Medulla oblongata (tissue), 1 donor: ENCODE results near the gene LPAR5.
"Not testable (repeated sequence)": the region's sequence is repeated elsewhere in the genome, so short reads cannot be mapped to it uniquely, and the experiment has no call there.

ENCODE experiments used
- DNase-seq: peaks from one replicate; pipeline ENCODE4 v3.0.0-alpha.2; 2015; ENCODE audit errors: extremely low spot score

LPAR5 gene

DNA sequence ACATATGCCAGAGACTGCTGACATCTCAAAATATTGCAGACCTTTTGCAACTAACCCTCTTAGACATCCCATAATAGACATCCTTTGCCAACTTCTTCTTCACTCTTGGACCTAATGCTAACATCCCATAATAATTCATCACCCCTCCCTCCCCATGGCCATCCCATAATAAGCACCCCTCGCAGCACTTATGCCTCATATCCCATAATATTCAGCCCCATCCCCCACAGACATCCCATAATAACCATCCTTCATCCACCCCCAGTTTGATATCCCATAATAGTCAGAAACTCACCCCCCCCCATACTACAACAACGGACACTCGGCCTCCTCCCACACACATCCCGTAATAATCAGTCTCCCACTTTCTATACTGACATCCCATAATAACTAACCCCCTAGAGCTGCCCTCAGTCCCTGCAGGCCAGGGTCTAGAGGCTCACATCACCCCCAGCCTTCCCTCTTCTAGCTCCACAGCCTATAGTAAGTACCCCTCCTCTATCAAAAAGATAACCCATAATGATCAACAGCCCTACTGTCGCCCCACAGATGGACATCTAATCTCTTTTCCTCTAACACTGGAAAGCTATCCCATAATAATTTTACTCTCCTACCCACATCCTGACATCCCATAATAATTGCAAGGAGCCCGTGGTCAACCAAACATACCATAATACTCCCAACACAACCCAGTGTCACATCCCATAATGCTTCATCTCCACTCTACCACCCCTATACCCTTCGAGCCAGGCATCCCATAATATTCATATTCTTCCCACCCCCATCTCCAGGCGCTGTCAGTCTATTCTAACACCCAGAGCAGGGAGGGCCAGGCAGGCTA is 27.8 kb downstream of the LPAR5 start:
- DNase-seq = peak; percentile 67

DNA sequence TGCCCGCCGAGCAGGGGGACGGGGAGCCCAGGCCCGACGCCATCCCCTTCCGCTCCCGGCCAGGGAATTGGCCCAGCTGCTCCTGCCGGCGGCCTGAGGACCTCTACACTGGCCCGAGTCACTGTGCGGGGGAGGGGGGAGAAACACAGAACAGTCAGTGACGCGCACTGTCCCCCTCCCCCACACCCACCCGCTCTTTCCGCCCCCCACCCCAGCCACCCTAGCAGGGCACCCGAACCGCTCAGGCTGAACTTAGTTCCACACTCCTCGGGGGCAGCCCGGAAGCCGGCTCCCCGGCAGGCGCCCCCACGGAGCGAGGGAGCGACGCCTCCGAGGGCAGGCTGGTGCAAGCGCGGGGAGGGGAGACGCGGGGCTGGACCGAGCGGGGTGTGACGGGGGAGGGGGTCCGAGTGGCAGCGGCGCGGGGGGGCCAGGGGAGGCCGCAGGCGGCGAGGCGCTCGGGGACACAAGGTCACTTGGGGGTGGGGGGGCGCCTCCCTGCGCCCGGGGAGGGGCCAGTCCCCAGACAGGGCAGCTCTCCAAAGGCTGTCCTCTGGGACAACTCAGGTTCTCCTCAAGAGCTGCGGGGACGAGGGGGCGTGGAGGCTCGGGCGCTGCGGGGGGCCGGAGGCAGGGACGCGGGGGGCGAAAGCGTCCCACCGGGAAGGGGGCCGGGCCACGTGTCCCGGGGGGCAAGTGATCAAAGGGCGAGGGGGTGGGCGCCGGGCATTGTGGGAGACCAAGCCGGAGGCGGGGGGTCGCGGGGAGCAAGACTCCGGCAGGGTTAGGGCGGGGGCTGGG is 29.2 kb downstream of the LPAR5 start:
- peak; percentile 64 for DNase-seq

- DNase-seq = peak; percentile 17
Observed at GRCh38 chr12:6605421-6606330, 30.1 kb downstream of the LPAR5 start.

DNA sequence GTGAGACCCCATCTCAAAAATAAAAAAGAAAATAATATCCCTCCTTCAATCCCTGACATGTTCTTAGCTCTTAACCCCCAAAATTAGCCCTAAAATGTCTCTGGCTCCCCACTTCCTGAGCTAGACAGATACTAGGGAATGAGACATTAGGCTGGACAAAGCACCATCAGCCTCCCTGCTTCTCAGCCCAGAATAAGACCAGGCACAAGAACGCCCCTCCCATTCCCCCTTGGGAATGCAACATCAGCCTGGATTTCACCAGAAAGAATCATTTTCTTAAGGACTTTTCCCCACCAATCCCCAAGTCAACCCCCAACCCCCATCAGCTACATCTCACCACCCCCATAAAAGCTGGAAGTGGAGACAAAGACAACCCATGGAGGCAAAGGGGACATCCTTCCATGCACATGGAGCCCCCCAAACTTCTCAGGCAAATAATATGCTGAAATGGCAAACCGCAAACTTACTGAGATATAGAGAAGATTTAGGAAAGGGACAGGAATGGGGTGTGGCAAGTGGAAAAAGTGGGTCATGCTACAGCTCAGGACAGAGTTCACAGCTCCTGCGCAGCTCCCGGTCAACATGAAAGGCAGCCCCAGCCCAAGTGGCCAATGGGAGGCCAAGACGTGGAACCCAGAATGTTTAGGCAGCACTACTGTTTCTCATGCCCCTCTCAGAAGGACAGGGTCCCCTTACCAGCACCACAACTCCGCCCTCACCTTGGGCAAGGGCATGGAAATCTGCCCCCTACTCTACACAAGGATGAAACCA is 31.3 kb downstream of the LPAR5 start:
- no peak for DNase-seq

DNA sequence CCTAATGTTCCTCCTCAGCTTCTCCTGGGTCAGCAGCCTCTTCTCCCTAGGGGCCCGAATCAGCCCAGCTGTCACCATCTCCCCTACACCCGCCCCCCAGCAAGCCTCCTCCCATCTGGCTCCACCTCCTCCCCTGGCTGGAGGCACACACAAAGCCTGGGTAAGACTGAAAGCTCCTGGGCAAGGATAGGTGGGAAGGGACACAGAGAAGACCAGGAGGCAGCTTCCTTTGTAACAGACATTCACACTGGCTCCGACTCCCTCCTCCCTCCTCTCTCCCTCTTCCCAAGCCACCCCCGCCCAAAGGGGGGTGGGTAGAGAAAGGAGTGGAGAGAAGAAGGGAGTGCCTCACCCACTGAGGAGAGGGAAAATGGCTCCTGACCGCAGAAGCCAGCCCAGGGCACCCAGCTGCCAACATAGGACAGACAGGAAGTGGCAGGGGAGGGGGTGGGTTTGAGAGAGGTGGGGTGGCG is 32.6 kb downstream of the LPAR5 start:
- peak; percentile 48 for DNase-seq

GRCh38 chr12:6602526-6602925 is 33.2 kb downstream of the LPAR5 start:
- DNase-seq = no peak

- DNase-seq = not testable (repeated sequence)
Observed at GRCh38 chr12:6595673-6596072, 40.1 kb downstream of the LPAR5 start.

DNA sequence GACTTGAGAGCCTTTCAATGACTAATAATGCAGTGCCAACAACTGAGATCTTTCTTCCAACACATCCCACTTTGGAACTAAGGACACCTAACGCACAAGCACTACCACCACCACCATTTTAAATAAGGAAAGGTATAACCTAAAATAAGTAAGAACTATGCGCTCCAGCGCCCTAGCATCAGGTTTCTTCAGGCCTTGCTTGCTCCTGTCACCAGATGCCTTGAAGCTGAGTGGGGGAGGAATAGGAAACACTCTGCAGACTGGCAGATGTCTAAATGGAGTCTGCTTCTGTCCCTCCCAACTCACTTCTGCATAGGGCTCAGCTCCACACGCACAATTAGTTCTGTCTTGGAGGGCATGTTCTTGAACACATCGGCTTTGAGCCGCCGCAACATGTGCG is 43.7 kb downstream of the LPAR5 start:
- no peak for DNase-seq

GRCh38 chr12:6586569-6586968 is 49.2 kb downstream of the LPAR5 start:
- not testable (repeated sequence) for DNase-seq

DNA sequence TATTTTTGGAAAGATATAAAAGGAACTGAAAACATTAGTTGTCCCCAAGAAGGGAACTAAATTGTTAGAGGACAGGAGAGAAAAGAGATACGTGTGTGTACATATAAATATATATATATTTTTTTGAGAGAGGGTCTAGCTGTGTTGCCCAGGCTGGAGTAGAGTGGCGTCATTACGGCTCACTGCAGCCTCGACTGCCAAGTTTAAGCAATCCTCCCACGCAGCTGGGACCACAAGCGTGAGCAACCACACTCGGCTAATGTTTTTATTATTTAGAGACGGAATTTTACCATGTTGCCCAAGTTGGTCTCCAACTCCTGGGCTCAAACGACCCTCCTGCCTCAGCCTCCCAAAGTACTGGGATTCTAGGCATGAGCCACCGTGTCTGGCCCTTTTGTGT is 51.5 kb downstream of the LPAR5 start:
- no peak for DNase-seq

DNA sequence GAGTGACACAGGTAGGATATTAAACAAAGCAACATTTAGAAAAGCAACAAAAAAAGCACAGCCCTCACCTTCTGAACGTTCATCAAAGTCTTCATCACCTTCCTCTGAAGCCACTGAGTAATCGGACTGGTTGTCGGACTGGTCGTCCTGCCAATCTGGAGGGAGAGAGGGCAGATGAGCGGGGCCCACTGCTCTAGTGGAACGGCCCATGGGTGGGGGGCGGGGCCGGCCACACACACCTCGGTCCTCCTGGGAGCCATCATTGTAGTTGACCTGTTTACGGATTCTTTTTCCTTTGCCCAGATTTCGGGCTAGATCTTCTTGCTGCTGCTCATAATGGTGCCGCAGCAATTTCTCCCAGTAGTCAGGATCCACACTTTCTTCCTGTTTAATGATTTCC is 52.8 kb downstream of the LPAR5 start:
- no peak for DNase-seq

- no peak for DNase-seq
Observed at GRCh38 chr12:6582196-6582595, 53.6 kb downstream of the LPAR5 start.

- DNase-seq = no peak
Observed at GRCh38 chr12:6575648-6576047, 60.1 kb downstream of the LPAR5 start.

- DNase-seq = no peak
Observed at GRCh38 chr12:6574576-6575295, 61.0 kb downstream of the LPAR5 start.

GRCh38 chr12:6573001-6573400 is 62.8 kb downstream of the LPAR5 start:
- DNase-seq = no peak

GRCh38 chr12:6570264-6570887 is 65.4 kb downstream of the LPAR5 start:
- DNase-seq = no peak

DNA sequence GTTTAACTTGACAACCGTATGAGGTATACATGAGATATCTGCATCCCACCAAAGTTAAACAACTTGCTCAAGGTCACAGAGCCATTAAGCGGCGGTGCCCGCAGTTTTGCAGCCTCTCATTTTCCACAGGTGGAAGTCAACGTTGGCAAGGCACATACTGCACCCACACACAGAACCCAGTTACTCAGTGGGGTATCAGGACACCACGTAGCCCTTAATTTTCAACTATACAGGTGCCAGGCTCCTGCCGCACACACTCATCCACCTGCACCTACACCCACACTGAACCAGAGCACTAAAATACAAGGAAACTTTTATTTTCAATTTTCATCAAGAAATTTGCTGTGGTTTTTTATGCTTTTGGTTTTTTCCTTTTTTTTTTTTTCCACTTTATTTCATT is 66.0 kb downstream of the LPAR5 start:
- no peak for DNase-seq

DNA sequence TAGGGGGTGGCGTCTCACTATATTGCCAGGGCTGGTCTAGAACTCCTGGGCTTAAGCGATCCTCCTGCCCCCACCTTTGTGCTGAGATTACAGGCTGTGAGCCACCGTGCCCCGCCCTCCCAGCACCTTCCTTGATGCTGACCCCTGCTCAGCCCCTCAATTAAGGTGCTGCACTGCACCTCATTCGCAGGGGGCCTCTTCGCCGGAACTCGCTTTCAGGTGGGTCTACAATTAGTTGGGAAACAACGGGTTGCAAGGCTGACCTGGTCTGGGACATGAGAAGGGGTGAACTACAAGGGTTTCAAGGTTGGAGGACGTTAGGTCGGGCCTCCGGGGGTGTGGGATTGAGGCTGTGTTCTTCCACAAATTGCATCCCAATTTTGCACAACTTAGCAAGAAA is 66.4 kb downstream of the LPAR5 start:
- DNase-seq = no peak
